Skeletal muscle tissue (tissue), 4 donors: ENCODE data around the gene SHQ1. TPM values are rescaled to one million over a fixed set of nuclear protein-coding genes. Genes with fewer than 3 reads are reported as not detected.
"Not testable (repeated sequence)": the region's sequence is repeated elsewhere in the genome, so short reads cannot be mapped to it uniquely, and the experiment has no call there.

Source experiments
- H3K27ac ChIP-seq: one replicate; pipeline ENCODE4 v1.7.0; 2013; ENCODE audit warnings: mild to moderate bottlenecking, low read depth, low read length, inconsistent platforms
- H3K27me3 ChIP-seq, 3 donors: one replicate each; pipeline ENCODE4 v1.7.0; 2013; ENCODE audit warnings: low read length in 3 of 3; ENCODE audit not compliant: control insufficient read depth in 3 of 3, insufficient read depth in 3 of 3
- H3K36me3 ChIP-seq, 3 donors: one replicate each; pipeline ENCODE4 v1.7.0; 2013; ENCODE audit warnings: low read length in 3 of 3; ENCODE audit not compliant: control insufficient read depth in 3 of 3, insufficient read depth in 3 of 3
- H3K4me1 ChIP-seq, 3 donors: one replicate each; pipeline ENCODE4 v1.7.0; 2013; ENCODE audit warnings: low read length in 3 of 3, mild to moderate bottlenecking in 3 of 3; ENCODE audit not compliant: control insufficient read depth in 3 of 3, insufficient read depth in 3 of 3
- H3K4me3 ChIP-seq, 3 donors: one replicate each; pipeline ENCODE4 v1.7.0; 2013; ENCODE audit warnings: low read length in 3 of 3
- H3K9ac ChIP-seq, 3 donors: one replicate each; pipeline ENCODE4 v1.7.0; 2013; ENCODE audit warnings: low read length in 3 of 3, mild to moderate bottlenecking in 3 of 3, moderate library complexity in 2 of 3, low read depth in 1 of 3
- H3K9me3 ChIP-seq, 3 donors: one replicate each; pipeline ENCODE4 v1.7.0; 2013; ENCODE audit warnings: low read length in 3 of 3; ENCODE audit not compliant: control insufficient read depth in 3 of 3
- total RNA-seq: library from RNA; depleted of rRNA; stranded (reverse); fragments of >200 nt; gene quantifications from one replicate; pipeline ENCODE4 v1.2.3, GENCODE V29; 2014
- donor health status: Osteomylitis.

The SHQ1 gene
- total RNA-seq, 1 donor from 2014 or later, result 21.4 TPM

DNA sequence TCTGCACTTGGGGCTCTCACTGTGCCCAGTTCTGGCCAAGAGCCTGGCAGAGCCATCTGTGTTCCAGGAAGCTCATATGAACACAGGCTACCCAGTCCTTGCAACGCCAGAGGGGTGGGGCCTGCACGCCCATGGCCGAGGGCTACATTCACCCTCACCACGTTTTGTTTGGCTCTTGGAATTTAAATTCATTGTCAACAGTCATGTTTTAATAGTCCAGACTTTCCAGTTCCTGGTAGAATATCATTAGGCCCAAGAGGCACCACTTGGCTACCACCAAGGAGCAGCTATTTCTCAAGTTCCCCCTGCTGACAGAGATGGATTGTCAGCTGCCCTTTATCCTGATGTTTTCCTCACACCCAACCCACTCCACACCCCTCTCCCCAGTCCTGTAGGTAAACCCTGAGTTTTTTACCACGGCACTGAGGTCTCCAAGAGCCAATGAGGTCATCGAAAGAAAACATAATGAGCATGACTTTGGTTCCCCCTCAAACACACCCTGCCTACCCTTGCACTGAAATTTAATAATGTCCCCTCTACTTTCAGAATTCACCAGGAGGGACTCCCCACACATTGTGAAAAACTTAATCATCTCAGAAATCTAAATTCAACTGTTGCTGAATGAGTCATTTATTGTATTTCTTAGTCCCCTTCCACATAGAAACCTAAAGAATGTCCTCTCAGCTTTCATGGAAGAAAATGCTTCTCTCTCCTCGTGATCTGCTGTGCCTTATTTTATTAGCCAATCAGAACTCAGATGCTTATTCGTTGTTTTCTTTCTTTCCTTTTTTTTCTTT is 125.1 kb downstream of the SHQ1 start:
- H3K27ac ChIP-seq, result no peak overlapping the region
- H3K4me1 ChIP-seq, result no peaks in the 10 kb centered on the region
- H3K27me3 ChIP-seq, result peaks cover 0 to 7% (median 0%) of the 10 kb centered on the region in 3 donors
- no peaks in the 10 kb centered on the region for H3K36me3 ChIP-seq
- H3K4me3 ChIP-seq, result no peak overlapping the region
- no peak overlapping the region for H3K9ac ChIP-seq
- no peaks in the 10 kb centered on the region for H3K9me3 ChIP-seq

DNA sequence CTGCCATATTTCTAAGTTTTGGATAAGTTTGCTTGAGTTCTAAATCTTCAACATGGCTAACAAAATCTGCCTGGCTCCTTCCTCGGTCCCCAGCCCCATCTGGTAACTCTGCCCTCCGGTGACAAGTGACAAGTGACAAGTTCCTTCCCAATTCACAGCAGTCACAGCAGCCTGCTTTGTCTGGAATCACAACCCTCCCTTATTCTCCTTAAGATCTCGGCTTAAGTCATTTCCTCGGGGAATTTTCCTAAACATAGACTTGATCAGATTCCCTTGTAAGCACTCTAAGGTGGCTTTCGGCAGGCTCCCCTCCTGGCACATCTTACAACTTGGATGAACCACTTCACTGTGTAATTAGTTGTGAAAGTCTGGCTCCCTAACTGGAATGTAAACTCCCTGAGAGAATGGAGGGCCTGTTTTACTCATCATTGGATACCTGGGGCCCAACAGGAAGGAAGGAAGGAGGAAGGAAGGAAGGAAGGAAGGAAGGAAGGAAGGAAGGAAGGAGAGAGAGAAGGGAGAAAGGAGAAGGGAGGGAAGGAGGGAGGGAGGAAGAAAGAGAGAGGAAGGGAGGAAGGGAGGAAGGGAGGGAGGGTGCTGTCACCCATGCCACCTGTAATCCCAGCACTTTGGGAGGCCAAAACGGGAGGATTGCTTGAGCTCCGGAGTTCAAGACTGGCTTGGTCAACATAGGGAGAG is 126.4 kb downstream of the SHQ1 start:
- Histone ChIP-seq H3K27me3 (no peaks in the 10 kb centered on the region), H3K36me3 (no peaks in the 10 kb centered on the region), H3K4me3 (no peak overlapping the region), H3K9ac (no peak overlapping the region), H3K4me1 (no peaks in the 10 kb centered on the region), H3K9me3 (no peaks in the 10 kb centered on the region), H3K27ac (no peak overlapping the region)

DNA sequence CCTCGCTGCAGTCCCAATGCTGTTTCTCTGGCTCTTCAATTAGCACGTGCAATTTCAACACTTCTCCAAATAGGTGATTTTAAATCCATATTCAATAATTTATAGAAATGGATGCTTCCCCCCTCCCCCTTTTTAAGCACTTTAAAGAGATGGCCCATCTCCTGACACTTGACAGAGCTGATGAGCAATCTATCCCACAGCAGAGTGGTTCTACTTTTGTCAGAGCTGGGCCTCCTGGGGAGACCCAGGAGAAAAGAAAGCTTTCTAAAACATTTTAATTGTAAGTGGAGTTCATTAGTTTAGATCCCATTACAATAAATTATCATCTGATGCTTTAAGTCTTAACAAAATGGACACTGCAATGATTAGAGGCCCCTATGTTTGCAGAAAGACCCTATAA is 127.7 kb downstream of the SHQ1 start:
- Histone ChIP-seq H3K27ac (no peak overlapping the region), H3K27me3 (no peaks in the 10 kb centered on the region), H3K4me1 (no peaks in the 10 kb centered on the region), H3K4me3 (no peak overlapping the region), H3K36me3 (no peaks in the 10 kb centered on the region), H3K9ac (no peak overlapping the region), H3K9me3 (peaks cover 0 to under 1% (median 0%) of the 10 kb centered on the region in 3 donors)

DNA sequence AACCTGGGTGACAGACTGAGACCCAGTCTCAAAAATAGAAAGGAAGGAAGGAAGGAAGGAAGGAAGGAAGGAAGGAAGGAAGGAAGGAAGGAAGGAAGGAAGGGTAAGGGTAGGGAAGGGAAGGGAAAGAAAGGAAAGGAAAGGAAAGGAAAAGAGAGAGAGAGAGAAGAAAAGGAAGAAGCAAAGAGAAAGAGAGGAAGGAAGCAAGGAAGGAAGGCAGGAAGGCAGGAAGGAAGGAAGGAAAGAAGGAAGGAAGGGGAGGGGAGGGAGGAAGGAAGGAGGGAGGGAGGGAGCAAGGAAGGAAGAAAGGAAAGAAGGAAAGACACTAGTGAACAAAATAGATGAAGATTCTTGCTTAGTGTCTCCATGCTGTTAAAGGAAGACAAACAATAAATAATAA is 129.1 kb downstream of the SHQ1 start:
- no peaks in the 10 kb centered on the region for H3K27me3 ChIP-seq
- no peak overlapping the region for H3K4me3 ChIP-seq
- no peaks in the 10 kb centered on the region for H3K36me3 ChIP-seq
- no peaks in the 10 kb centered on the region for H3K4me1 ChIP-seq
- H3K9me3 ChIP-seq, result peaks cover 0 to 2% (median 0%) of the 10 kb centered on the region in 3 donors
- no peak overlapping the region for H3K9ac ChIP-seq
- no peak overlapping the region for H3K27ac ChIP-seq

DNA sequence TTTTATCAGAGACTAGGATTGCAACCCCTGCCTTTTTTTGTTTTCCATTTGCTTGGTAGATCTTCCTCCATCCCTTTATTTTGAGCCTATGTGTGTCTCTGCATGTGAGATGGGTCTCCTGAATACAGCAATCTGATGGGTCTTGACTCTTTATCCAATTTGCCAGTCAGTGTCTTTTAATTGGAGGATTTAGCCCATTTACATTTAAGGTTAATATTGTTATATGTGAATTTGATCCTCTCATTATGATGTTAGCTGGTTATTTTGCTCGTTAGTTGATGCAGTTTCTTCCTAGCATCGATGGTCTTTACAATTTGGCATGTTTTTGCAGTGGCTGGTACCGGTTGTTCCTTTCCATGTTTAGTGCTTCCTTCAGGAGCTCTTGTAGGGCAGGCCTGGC is 134.1 kb downstream of the SHQ1 start:
- H3K27me3 ChIP-seq, H3K36me3 ChIP-seq, H3K27ac ChIP-seq, H3K9ac ChIP-seq, H3K4me3 ChIP-seq, H3K9me3 ChIP-seq, H3K4me1 ChIP-seq: not testable (repeated sequence)

DNA sequence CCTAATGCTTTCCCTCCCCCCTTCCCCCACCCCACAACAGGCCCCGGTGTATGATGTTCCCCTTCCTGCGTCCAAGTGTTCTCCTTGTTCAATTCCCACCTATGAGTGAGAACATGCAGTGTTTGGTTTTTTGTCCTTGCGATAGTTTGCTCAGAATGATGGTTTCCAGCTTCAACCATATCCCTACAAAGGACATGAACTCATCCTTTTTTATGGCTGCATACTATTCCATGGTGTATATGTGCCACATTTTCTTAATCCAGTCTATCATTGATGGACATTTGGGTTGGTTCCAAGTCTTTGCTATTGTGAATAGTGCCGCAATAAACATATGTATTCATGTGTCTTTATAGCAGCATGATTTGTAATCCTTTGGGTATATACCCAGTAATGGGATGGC is 137.8 kb downstream of the SHQ1 start:
- not testable (repeated sequence) for H3K36me3 ChIP-seq, H3K4me1 ChIP-seq, H3K9me3 ChIP-seq, H3K27ac ChIP-seq, H3K4me3 ChIP-seq, H3K27me3 ChIP-seq, H3K9ac ChIP-seq

DNA sequence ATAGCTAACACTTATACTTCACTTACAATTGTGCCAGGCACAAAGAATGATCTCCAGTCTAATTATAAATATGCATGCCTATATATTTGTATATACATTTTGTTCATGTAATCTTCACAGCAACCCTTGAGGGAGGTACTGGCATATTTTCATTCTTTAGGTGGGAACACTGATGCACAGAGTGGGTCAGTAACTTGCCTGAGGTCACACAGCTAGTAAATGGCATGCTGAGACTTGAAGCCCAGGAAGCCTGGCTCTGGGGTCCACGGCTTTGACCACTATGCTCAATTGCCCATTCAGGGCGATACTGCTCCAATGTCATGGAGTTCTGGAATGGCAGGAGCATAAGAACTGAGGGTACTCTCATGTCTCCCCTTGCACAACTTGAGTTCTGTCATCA is 139.8 kb downstream of the SHQ1 start:
- no peak overlapping the region for H3K27ac ChIP-seq
- H3K4me3 ChIP-seq, result no peak overlapping the region
- no peaks in the 10 kb centered on the region for H3K4me1 ChIP-seq
- no peak overlapping the region for H3K9ac ChIP-seq
- H3K9me3 ChIP-seq, result no peaks in the 10 kb centered on the region
- peaks cover 0 to 2% (median 0%) of the 10 kb centered on the region in 3 donors for H3K27me3 ChIP-seq
- no peaks in the 10 kb centered on the region for H3K36me3 ChIP-seq

DNA sequence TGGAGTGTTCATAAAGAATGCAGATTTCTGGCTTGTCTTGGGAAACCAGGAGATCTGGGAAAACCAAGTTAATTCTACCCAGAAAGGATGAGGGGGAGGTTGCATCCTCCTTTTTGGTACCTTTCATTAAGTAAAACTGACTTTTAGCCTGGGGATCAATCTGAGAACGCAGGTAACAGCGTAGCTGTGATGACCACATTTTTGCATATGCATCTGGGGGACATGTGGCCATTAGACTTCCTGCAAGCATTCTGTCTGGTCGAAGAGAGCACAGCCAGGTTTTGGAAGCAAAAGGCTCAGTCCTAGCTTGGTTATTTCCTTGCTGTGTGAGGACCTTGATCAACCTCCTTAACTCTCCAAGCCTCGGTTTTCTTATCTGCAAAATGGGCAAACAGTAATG is 145.2 kb downstream of the SHQ1 start:
- Histone ChIP-seq H3K9me3 (no peaks in the 10 kb centered on the region), H3K36me3 (no peaks in the 10 kb centered on the region), H3K9ac (no peak overlapping the region), H3K27me3 (peaks cover 0 to 5% (median 0%) of the 10 kb centered on the region in 3 donors), H3K4me3 (no peak overlapping the region), H3K4me1 (no peaks in the 10 kb centered on the region), H3K27ac (no peak overlapping the region)

DNA sequence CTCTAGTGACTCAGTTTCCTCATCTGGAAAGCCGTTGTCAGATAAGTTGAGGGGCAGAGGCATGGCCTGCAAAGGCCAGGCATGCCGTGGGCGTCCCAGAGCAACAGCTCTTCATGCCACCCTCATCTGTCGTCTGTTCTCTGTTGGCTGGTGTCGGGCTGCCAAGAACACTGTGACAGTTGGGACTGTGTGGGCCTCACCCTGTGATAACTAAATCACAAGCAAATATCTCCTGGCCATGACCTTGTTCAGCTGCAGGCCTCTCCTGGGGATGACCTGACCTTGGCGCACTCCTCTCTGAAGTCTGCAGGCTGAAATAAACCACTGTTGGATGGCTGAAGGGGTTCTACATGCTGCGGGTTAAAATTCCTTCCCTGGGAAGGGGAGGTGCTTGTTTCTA is 145.9 kb downstream of the SHQ1 start:
- Histone ChIP-seq H3K9ac (no peak overlapping the region), H3K4me3 (no peak overlapping the region), H3K27me3 (peaks cover 0 to 5% (median 0%) of the 10 kb centered on the region in 3 donors), H3K9me3 (no peaks in the 10 kb centered on the region), H3K36me3 (no peaks in the 10 kb centered on the region), H3K27ac (no peak overlapping the region), H3K4me1 (no peaks in the 10 kb centered on the region)

DNA sequence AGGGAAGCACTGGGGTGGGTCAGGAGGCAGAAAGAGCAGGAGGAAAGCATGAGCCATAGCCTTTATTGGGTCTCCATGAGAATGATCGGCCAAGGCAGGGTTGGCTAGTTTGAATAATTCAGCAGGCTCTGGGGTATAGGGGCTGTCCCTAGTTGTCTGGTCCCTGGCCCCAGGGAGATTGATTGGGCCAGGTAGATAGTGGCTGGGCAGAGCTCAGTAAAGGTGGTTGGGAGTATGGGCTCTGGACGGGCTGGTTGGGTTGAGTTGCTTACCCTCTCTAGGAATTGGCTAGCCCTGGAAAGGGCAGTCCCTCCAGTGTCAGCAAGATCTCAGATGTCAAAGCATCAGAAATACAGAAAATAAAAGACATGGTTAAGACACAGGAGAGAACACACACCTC is 148.1 kb downstream of the SHQ1 start:
- Histone ChIP-seq H3K9ac (no peak overlapping the region), H3K36me3 (no peaks in the 10 kb centered on the region), H3K9me3 (no peaks in the 10 kb centered on the region), H3K27ac (no peak overlapping the region), H3K4me1 (no peaks in the 10 kb centered on the region), H3K4me3 (no peak overlapping the region), H3K27me3 (peaks cover 0 to 5% (median 0%) of the 10 kb centered on the region in 3 donors)
